Stimulated activated CD8-positive, alpha-beta memory T cell treated with anti-CD3 and anti-CD28 coated beads, Interleukin-4, amount 100 ng/mL, for 1 hour (primary cell): ENCODE data around the gene ADAMTS7.
"Not testable (repeated sequence)": the region's sequence is repeated elsewhere in the genome, so short reads cannot be mapped to it uniquely, and the experiment has no call there.

ENCODE experiments used
- DNase-seq, 2 donors: peaks; one replicate each; pipeline ENCODE4 v3.0.0-alpha.2; 2020; ENCODE audit warnings: low read depth in 2 of 2, low spot score in 1 of 2

The ADAMTS7 gene

DNA sequence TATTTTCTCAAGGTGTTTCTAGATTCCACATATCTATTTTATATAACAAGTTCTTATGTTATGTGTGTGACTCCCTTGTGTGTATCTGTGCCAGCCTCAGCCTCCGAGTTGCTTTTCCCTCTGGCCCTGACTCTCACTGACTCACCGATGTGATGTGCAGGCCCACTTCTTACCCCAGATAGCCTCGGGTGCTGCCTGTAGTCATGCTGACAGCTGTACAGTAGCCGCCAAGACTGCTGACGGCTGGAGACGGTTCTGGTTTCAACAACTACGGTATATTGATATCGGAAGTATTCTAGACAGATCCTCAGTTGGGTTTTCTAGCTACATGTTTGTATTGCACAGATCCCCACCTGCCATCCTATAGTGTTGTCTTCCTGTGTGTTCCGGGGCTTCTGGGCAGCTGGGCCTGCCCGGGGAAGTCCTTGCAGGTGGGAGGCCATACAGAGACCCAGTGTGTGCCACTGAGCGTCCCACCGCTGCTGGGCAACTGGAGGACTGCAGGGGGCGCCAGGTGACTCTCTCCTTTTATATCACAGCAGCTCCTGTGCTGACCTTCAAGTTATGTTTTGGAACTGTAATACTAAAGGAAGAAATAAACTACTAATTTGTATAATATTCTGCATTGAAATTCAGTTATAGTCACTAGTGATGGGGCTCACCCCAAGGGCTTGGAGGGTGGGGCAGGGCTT lies 55.2 kb downstream of the ADAMTS7 start:
- DNase-seq: not testable (repeated sequence)

DNA sequence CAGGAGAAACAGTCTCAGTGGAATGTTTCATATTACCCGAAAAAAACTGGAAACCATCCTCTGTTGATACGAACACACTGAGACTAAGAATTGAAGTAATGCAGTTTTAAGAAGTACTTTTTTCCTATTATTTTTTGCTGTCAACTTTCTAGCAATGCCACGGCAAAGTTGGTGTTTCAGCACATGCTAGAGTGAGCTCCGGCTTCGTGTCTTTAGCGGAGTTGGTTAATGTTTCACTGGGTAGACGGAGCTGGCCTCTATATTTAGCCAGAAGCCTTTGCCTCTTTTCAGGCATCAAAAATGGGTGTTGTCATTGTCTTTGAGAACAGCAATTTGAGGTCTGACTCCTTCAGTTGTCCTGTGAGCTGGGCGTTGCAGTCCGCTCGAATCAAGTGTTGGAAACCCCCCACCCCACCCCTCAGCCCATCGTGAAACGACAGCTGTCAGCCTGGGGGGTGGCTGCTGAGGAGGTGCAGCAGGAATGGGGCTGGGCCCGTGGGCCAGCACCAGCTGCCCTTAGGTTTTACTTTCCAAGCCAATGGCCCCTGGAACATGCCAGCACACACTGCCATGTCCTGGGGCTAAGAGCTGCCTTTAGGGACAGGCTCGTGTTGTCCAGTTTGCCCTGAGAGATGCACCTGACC lies 56.5 kb downstream of the ADAMTS7 start:
- DNase-seq: not testable (repeated sequence)

GRCh38 chr15:78753751-78754535 lies 57.3 kb downstream of the ADAMTS7 start:
- DNase-seq: not testable (repeated sequence)

DNA sequence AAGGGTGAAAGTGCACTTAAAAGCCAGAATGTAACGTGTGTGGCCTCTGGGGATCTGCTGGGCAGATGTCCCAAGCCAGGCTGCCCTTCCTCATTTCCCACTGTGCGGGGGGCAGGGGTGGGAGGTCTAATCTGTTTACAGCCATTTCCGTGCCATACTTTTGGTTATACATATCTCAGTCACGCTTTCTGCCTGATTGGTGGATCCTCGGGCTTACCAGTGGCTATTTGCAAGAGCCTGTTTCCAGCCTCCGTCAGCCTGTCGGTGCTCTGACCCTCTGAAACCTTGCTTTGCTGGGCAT lies 58.0 kb downstream of the ADAMTS7 start:
- DNase-seq: not testable (repeated sequence)

- no peak for DNase-seq
These were observed 58.5 kb downstream of the ADAMTS7 start for GRCh38 chr15:78752492-78753358.

DNA sequence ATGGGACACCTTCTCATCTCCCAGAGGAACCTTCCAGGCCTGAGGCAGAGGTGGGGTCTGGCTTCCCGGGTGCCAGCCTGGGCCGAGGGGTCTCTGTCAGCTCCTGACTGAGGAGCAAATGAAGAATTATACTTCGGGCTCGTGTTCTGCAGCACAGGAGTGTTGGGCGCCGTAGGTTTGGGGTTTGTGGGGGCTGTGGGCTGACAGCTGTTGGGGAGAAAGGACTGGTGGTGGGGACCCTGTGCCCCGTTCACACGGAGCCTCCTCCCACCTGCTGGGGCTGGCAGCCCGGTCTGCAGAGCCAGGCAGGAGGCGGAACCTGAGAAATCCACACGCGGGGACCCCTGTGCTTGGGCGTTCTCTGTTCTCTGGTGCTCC lies 59.7 kb downstream of the ADAMTS7 start:
- DNase-seq: no peak

GRCh38 chr15:78750974-78751601 lies 60.2 kb downstream of the ADAMTS7 start:
- peak; percentile 72 to 79 for DNase-seq

- no peak for DNase-seq
These were observed 60.7 kb downstream of the ADAMTS7 start for GRCh38 chr15:78750566-78750965.

DNA sequence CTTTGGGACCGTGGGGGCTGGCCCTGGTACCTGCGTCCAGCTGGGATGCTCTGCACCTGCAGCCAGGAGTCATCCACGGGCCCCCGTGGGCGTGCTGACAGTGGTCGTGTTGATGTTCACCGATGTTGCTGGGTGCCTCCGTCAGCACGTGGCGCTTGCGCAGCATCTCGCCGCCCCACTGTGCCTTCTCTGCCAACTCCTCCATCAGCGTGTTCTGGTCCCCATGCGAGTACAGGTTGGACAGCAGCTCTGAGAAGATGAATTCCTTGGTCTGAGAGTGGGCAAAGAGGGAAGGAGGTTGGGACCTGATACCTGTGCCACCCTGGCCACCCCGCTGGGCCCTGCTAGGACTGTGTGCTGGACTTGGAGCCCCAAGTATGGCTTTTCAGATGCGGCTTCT lies 61.4 kb downstream of the ADAMTS7 start:
- DNase-seq: no peak

DNA sequence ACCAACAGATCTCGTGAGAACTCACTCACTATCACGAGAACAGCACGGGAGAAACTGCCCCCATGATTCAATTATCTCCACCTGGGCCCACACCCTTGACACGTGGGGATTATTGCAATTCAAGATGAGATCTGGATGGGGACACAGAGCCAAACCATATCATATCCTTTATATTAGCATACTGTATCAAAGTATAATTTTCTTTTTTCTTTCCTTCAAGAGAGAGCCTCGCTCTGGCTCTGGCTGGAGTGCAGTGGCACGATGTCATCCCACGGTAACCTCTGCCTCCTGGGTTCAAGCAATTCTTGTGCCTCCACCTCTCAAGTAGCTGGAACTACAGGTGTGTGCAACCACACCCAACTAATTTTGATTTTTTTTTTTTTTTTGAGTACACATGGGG lies 63.4 kb downstream of the ADAMTS7 start:
- not testable (repeated sequence) for DNase-seq

- DNase-seq: not testable (repeated sequence)
These were observed 69.6 kb downstream of the ADAMTS7 start for GRCh38 chr15:78741674-78742073.

- DNase-seq: no peak
These were observed 70.4 kb downstream of the ADAMTS7 start for GRCh38 chr15:78740904-78741274.

- no peak for DNase-seq
These were observed 71.0 kb downstream of the ADAMTS7 start for GRCh38 chr15:78739996-78740903.

DNA sequence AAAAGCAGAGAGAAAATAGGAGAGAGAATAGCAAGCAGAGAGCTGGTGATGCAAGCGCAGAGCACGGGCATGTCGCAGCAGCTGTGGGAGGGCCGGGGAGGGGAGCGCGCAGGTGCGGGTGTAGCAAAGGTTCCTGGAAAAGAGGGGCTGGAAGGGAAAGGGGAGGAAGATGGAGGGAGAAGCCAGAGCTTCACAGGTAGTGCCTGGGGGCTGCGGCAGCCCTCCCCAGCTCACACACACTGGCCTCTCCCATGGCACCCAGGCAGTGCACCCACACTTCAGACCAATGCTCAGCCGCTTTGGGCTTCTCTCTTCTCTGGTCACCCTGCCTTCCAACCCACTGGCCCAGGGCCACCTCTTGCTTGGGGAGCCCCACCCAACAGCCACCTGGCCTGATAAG lies 72.1 kb downstream of the ADAMTS7 start:
- no peak for DNase-seq

DNA sequence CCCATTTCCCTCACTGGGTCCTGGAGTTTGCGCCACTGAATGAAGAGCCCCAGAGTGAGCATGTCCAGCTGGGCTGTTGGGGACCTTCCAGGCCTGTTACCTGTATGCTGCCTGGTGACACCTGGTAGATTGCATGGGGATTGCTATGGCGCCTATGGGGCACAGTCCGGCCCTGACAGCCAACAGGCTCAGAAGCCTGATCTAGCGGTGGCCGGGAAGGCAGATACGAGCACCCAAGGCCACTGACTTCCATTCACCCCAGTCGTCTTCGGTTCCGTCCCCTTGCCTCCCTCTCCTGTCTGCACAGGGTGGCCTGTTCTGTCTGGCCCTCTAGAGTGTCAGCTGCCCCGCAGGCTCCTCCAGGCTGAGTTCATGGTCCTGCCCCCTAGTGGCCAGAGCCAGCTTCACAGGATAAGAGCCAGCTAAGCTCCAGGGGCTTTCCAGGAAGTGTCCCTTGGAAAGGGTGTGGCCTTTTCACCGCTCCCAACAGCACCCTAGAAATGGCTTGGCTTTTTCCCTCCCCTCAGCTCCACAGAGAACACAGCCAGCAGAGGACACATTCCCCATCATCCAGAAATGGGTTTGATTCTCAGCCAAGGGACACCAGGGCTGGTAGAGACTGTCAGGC lies 73.2 kb downstream of the ADAMTS7 start:
- not testable (repeated sequence) for DNase-seq

DNA sequence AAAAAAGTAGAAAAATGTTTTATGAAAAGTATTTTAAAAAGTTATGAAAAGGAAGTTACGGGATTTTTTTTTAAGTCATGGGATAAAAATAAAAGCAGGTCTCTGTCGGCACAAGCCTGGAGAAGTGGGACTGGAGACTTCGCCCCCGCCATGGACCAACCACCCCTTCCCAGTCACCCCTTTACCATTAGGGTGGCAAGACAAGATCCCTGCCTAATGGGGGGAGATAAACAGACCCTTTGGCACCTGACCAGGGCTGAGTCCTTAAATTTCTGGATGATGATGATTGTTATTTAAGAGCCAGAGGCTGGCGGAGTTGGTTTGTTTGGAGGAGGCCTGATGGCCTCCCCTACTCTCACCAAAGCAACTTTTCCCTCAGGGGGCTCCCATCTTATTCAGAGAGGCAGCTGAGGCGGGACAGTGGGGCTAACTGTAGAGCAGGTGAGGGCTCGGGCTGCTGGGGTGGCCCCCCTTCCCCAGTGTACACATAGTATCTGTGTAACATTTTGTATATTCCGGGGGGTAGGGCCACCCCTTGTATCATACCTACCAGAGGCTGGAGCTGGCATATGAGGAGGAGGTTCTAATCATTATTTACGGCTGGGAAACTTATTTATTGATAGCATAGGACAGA lies 74.0 kb downstream of the ADAMTS7 start:
- DNase-seq: no peak

- DNase-seq: not testable (repeated sequence)
These were observed 75.0 kb downstream of the ADAMTS7 start for GRCh38 chr15:78736286-78736685.

DNA sequence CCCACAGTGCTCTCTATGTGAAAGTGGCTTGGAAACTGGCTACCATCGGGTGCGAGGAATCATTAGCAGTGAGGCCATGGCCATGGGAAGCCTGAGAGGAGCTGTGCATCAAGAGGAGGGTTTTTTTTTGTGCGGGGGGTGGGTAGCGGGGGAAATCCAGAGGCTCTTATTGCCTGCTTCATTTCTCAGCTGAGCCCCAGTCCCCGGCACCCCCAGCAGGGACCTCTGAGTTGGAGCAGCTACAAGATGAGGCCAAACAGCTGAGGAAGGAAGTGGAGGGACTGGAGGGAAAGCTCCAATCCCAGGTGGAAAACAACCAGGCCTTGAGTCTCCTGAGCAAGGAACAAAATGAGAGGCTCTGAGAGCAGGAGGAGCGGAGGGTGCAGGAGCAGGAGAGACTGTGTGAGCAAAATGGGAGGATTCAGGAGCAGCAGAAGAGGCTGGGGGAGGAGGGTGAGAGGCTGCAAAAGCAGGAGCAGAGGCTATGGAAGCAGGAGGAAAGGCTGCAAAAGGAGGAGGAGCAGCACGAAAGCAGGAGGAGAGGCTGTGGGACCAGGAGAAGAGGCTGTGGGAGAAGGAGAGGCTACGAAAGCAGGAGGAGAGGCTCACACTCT lies 76.7 kb downstream of the ADAMTS7 start:
- DNase-seq: no peak

GRCh38 chr15:78732634-78733033 lies 78.6 kb downstream of the ADAMTS7 start:
- no peak for DNase-seq
